H1 (cell line): ENCODE measurements around the gene ARMH1. TPM values are rescaled to one million over a fixed set of nuclear protein-coding genes. Genes with fewer than 3 reads are reported as not detected.

ENCODE experiments used
- CHD2 ChIP-seq: IDR thresholded peaks from 2 replicates; pipeline ENCODE4 v1.6.1; 2012; ENCODE audit warnings: low read length, improper control_type of control experiment
- KDM4A ChIP-seq: IDR thresholded peaks from one replicate; pipeline ENCODE4 v1.7.1; 2012; ENCODE audit warnings: low read depth, mild to moderate bottlenecking, moderate library complexity, low read length, inconsistent platforms; ENCODE audit not compliant: severe bottlenecking
- POLR2A ChIP-seq, 2 experiments: IDR thresholded peaks; 1 replicate in 1 of 2; 2 replicates in 1 of 2; pipeline ENCODE4 v1.6.1; 2011; ENCODE audit warnings: low read depth in 2 of 2, low read length in 2 of 2, mild to moderate bottlenecking in 2 of 2; ENCODE audit errors: control extremely low read depth in 1 of 2
- RAD21 ChIP-seq, 2 experiments: IDR thresholded peaks in 1 of 2; conservative IDR thresholded peaks in 1 of 2; 2 replicates each; pipeline ENCODE4 v1.6.1; 2011; ENCODE audit warnings: low read depth in 2 of 2, low read length in 2 of 2, improper control_type of control experiment in 1 of 2, inconsistent platforms in 1 of 2, mild to moderate bottlenecking in 1 of 2, moderate library complexity in 1 of 2
- SAP30 ChIP-seq: fragments of 300-600 bp; sonication (generic); IDR thresholded peaks from 2 replicates; pipeline ENCODE4 v1.7.1; 2012; ENCODE audit warnings: low read length, moderate library complexity, mild to moderate bottlenecking, inconsistent platforms; ENCODE audit not compliant: insufficient read depth, insufficient replicate concordance
- SIN3A ChIP-seq, 2 experiments: IDR thresholded peaks in 1 of 2; conservative IDR thresholded peaks in 1 of 2; 2 replicates each; pipeline ENCODE4 v1.6.1; 2011 to 2012; ENCODE audit warnings: low read length in 2 of 2, improper control_type of control experiment in 1 of 2, low read depth in 1 of 2, mild to moderate bottlenecking in 1 of 2
- SIRT6 ChIP-seq: IDR thresholded peaks from one replicate; pipeline ENCODE4 v1.7.1; 2012; ENCODE audit warnings: low read length, inconsistent platforms
- SP1 ChIP-seq: IDR thresholded peaks from 2 replicates; pipeline ENCODE4 v1.6.1; 2011; ENCODE audit warnings: low read depth, low read length
- TEAD4 ChIP-seq: IDR thresholded peaks from 2 replicates; pipeline ENCODE4 v1.6.1; 2012; ENCODE audit warnings: low read depth, low read length, inconsistent platforms, mixed read lengths
- polyA plus RNA-seq, 7 experiments: library from polyadenylated mRNA; depleted of rRNA in 3 of 7; stranded (reverse) in 5 of 7; unstranded in 2 of 7; fragments of >200 nt in 5 of 7; fragments of 200-250 nt in 2 of 7; gene quantifications; 1 replicate in 5 of 7; 2 replicates in 1 of 7; 4 replicates in 1 of 7; pipeline versions ENCODE4 v1.2.1 to v1.2.3, GENCODE V29; 2011 to 2013; ENCODE audit warnings: missing spikeins in 2 of 7, mixed read lengths in 2 of 7
- total RNA-seq: library from RNA; stranded (reverse); fragmentation: NEBNext Ultra II Directional; extraction: Animal tissue kit (Norgen Biotek cat#: 25700); gene quantifications from 2 replicates; pipeline ENCODE4 v1.2.1, GENCODE V29; 2021

The ARMH1 gene
- total and polyA plus RNA-seq, 2 of the 8 experiments (the other 6 are each of a cell fraction or from before 2014, with no cell fraction given) = 0.82 to 0.85 TPM

GRCh38 chr1:44714532-44714931 lies 40.0 kb downstream of the ARMH1 start (continued):
- TF ChIP-seq SIRT6 (no peak), TEAD4 (no peak), POLR2A (IDR thresholded peaks at IDR 0.05; ENCODE audit: control extremely low read depth in 1 of 2, low read depth in 2 of 2, low read length in 2 of 2) (no peak), SIN3A (conservative IDR thresholded peaks at IDR 0.05 in 1 of 2, IDR thresholded peaks at IDR 0.05 in 1 of 2; ENCODE audit: low read depth in 1 of 2, low read length in 2 of 2) (no peak), SP1 (no peak), KDM4A (no peak), CHD2 (no peak), RAD21 (IDR thresholded peaks at IDR 0.05 in 1 of 2, conservative IDR thresholded peaks at IDR 0.05 in 1 of 2; ENCODE audit: low read depth in 2 of 2, low read length in 2 of 2) (no peak), SAP30 (no peak)
